Activated T-helper 17 cell treated with anti-CD3 and anti-CD28 coated beads, Interleukin-2, amount 50 U/mL, for 72 hours (primary cell): ENCODE measurements around the gene HS3ST4. TPM values are rescaled to one million over a fixed set of nuclear protein-coding genes. Genes with fewer than 3 reads are reported as not detected.
"Not testable (repeated sequence)": the region's sequence is repeated elsewhere in the genome, so short reads cannot be mapped to it uniquely, and the experiment has no call there.

ENCODE experiments used
- ATAC-seq: fragments of 150-1000 bp; cut with Tn5 transposase; replicated peaks from 2 replicates; pipeline ENCODE4 v1.10.0; 2021; ENCODE audit warnings: mild to moderate bottlenecking, moderate library complexity
- H3K27ac Mint-ChIP-seq: one replicate; pipeline ENCODE4 v1.8.0; 2022; ENCODE audit warnings: mixed read lengths
- H3K27me3 Mint-ChIP-seq: one replicate; pipeline ENCODE4 v1.8.0; 2022; ENCODE audit warnings: mixed read lengths
- H3K36me3 Mint-ChIP-seq: one replicate; pipeline ENCODE4 v1.8.0; 2022; ENCODE audit warnings: low read depth, mild to moderate bottlenecking, mixed read lengths
- H3K4me1 Mint-ChIP-seq: one replicate; pipeline ENCODE4 v1.8.0; 2022; ENCODE audit warnings: mixed read lengths
- H3K4me3 Mint-ChIP-seq: one replicate; pipeline ENCODE4 v1.8.0; 2022; ENCODE audit warnings: mild to moderate bottlenecking, mixed read lengths
- H3K9me3 Mint-ChIP-seq: one replicate; pipeline ENCODE4 v1.8.0; 2022; ENCODE audit warnings: mixed read lengths
- total RNA-seq, 2 donors: library from RNA; stranded (reverse); gene quantifications; one replicate each; pipeline ENCODE4 v1.2.3, GENCODE V29; 2022

The HS3ST4 gene
- total RNA-seq, 2 donors from 2014 or later = not detected

DNA sequence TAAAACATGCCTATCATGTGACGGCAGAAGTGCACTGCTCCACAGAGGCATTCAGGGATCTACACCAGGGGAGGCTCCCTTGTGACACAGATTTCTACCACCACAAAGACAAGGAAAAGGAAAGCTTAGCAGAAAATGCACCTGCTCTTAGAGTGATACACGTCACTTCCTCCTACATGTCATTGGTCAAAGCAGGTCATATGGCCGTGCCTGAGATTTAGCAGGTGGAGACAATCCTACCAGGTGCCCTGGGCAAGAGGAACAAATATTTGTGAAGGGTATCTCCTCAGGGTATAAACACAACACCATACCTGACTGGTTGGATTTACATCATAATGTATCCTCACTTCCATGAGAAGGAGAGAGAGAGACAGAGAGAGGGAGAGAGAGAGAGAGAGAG is 362.1 kb downstream of the HS3ST4 start:
- Mint-ChIP-seq H3K4me3 (no peak overlapping the region), H3K9me3 (peaks cover 5% of the 10 kb centered on the region), H3K27ac (no peak overlapping the region), H3K36me3 (no peaks in the 10 kb centered on the region), H3K27me3 (peaks cover 15% of the 10 kb centered on the region), H3K4me1 (no peaks in the 10 kb centered on the region)
- no peak for ATAC-seq

DNA sequence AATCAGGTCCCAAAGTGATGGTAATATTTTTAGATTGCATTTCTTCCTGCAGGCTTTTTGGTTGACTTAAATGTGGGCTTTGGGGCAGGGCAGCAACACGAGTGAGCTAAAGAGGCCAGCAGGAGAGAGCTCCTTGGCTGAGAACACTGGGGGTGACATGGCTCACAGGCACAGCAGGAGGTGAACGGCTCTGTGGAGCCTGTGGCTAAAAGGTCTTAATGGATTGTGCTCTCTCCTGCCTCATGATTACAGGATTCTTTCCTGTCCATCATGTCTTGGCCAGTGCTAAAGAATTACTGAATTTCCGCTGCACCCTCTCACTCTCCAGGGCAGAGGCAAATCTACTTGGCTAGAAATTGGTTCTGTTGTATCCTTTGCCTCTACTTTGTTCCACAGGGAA is 366.6 kb downstream of the HS3ST4 start:
- Mint-ChIP-seq H3K27ac (no peak overlapping the region), H3K36me3 (no peaks in the 10 kb centered on the region), H3K27me3 (peaks cover 20% of the 10 kb centered on the region), H3K4me3 (no peak overlapping the region), H3K9me3 (peaks cover 5% of the 10 kb centered on the region), H3K4me1 (no peaks in the 10 kb centered on the region)
- ATAC-seq = no peak

DNA sequence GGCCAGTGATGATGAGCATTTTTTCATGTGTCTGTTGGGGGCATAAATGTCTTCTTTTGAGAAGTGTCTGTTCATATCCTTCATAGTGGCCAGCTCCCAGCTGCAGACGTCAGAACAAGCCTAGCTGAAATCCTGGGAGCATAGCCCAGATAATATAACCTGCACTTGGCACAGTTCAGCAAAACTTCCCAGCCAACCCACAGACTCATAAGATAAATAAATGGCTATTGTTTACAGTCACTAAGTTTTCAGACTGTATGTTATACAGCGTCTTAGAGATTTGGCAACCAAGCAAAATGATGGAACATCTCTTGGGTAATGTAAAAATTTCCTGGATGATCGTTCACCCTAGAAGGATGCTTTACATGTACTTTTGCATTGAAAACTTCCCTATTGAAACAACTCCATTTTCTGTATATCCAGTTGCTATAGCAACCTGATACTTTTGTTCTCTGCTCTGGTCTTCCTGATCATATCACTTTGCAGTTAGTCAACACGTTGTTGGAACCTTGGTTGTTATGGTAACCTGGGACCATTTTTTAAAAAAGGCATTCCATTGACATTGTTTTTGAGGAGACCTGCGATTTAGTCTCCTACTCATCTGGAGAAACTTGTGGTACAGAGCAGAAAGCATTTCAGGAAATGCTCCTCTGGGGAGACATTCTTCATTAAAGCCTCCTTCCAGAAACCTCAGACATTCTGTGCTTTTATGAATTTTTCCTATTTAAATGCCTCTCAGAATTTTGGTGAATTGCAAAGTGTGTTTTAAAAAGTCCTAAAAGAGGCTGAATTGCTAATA is 378.7 kb downstream of the HS3ST4 start:
- Mint-ChIP-seq H3K27ac (no peak overlapping the region), H3K4me1 (no peaks in the 10 kb centered on the region), H3K9me3 (no peaks in the 10 kb centered on the region), H3K36me3 (no peaks in the 10 kb centered on the region), H3K4me3 (no peak overlapping the region), H3K27me3 (peaks cover 3% of the 10 kb centered on the region)
- no peak for ATAC-seq

DNA sequence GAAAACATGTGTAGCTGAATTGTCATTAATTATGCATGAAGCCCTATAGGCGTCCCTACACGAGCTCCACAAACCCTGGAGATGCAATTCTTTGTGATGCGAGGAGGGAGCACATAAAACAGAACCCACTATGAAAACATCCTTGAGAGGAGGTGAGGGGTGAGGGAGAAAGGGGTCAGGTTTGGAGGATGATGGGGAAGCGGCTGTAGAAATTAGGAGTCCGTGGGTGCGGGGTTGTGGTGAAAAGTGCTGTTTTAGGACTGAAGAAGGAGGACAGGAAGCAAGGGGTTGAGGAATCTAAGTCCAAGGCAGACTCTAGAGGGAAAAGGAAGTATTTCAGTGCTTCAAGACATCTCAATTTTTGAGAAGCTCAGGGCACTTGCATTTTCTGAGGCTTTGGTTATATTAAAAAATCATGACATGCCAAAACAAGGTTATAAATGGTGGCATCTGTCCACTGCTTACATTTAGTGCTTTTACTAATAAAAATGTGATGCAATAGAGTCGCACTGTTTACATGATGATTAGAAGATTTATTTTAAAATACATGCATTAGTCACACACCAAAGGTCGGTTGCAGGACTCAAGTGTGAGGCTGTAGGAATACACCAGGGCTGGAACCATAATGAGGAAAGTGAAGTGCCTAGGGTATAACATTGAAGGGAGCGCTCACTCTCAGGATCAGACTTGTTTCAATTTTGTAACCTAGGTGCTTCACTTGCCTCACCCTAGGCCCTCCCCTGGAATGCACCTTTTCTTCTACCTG is 379.5 kb downstream of the HS3ST4 start:
- H3K4me3 Mint-ChIP-seq = no peak overlapping the region
- H3K27ac Mint-ChIP-seq = no peak overlapping the region
- no peaks in the 10 kb centered on the region for H3K9me3 Mint-ChIP-seq
- H3K27me3 Mint-ChIP-seq = peaks cover 3% of the 10 kb centered on the region
- no peak for ATAC-seq
- no peaks in the 10 kb centered on the region for H3K36me3 Mint-ChIP-seq
- H3K4me1 Mint-ChIP-seq = no peaks in the 10 kb centered on the region

- H3K27ac Mint-ChIP-seq = no peak overlapping the region
- no peaks in the 10 kb centered on the region for H3K27me3 Mint-ChIP-seq
- H3K36me3 Mint-ChIP-seq = no peaks in the 10 kb centered on the region
- no peaks in the 10 kb centered on the region for H3K4me1 Mint-ChIP-seq
- no peak overlapping the region for H3K4me3 Mint-ChIP-seq
- ATAC-seq = no peak
- no peaks in the 10 kb centered on the region for H3K9me3 Mint-ChIP-seq
Observed at GRCh38 chr16:26078716-26079355, 387.1 kb downstream of the HS3ST4 start.

DNA sequence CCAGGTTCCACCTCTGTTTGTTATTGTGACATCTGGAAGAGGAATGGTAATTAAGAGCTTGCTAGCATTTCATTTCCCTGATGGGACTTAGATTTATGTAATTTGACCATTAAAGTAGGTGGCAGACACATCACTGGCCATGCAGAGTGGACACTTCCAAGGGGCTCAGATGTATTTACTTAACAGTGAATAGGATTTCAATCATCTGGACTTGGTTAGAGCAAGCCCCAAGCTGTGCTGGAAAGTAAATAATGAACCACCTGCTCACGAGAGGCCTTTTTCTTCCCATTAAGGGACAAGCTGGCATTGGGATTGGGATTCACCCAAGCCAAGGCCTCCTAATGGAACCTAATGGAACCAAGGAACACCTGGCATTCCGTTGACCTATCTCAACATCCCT is 395.3 kb downstream of the HS3ST4 start:
- no peaks in the 10 kb centered on the region for H3K36me3 Mint-ChIP-seq

GRCh38 chr16:26091511-26091910 is 399.8 kb downstream of the HS3ST4 start:
- H3K27me3 Mint-ChIP-seq = peaks cover 13% of the 10 kb centered on the region
- ATAC-seq = no peak
- no peak overlapping the region for H3K27ac Mint-ChIP-seq
- H3K36me3 Mint-ChIP-seq = no peaks in the 10 kb centered on the region
- no peaks in the 10 kb centered on the region for H3K4me1 Mint-ChIP-seq
- H3K4me3 Mint-ChIP-seq = no peak overlapping the region
- H3K9me3 Mint-ChIP-seq = no peaks in the 10 kb centered on the region

More for the DNA sequence above, 395.3 kb downstream of the HS3ST4 start:
- Mint-ChIP-seq H3K27ac (no peak overlapping the region), H3K9me3 (no peaks in the 10 kb centered on the region), H3K27me3 (peaks cover 13% of the 10 kb centered on the region), H3K4me1 (no peaks in the 10 kb centered on the region), H3K4me3 (no peak overlapping the region)
- no peak for ATAC-seq

GRCh38 chr16:26098206-26098605 is 406.4 kb downstream of the HS3ST4 start:
- not testable (repeated sequence) for H3K9me3 Mint-ChIP-seq, H3K4me3 Mint-ChIP-seq, H3K36me3 Mint-ChIP-seq, H3K27ac Mint-ChIP-seq, ATAC-seq, H3K4me1 Mint-ChIP-seq, H3K27me3 Mint-ChIP-seq

DNA sequence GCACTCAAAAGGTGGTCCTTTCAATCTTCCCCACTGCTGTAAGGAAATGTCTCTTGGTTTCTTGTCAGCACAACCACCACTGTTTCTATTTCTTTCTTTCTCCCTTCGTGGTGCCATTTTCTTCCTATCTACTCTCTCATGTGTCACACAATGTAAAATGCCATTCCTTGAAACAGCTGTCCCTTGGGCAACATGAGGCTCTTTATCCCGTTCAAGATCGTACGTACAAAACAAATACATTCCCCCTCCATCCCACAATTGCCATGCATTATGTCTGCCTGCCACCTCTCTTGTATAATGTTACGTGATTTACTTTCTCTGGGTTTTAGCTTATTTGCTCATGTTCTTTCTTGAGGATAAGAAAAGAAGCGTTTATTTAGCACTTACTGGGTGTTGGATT is 410.6 kb downstream of the HS3ST4 start:
- H3K4me3 Mint-ChIP-seq = no peak overlapping the region
- H3K27ac Mint-ChIP-seq = no peak overlapping the region
- no peaks in the 10 kb centered on the region for H3K4me1 Mint-ChIP-seq
- peaks cover 5% of the 10 kb centered on the region for H3K9me3 Mint-ChIP-seq
- H3K27me3 Mint-ChIP-seq = peaks cover 9% of the 10 kb centered on the region
- H3K36me3 Mint-ChIP-seq = no peaks in the 10 kb centered on the region
- ATAC-seq = no peak

- Mint-ChIP-seq H3K4me1 (no peaks in the 10 kb centered on the region), H3K4me3 (no peak overlapping the region), H3K27me3 (peaks cover 16% of the 10 kb centered on the region), H3K9me3 (peaks cover 5% of the 10 kb centered on the region), H3K36me3 (no peaks in the 10 kb centered on the region), H3K27ac (no peak overlapping the region)
- no peak for ATAC-seq
Observed at GRCh38 chr16:26108836-26109505, 417.2 kb downstream of the HS3ST4 start.

DNA sequence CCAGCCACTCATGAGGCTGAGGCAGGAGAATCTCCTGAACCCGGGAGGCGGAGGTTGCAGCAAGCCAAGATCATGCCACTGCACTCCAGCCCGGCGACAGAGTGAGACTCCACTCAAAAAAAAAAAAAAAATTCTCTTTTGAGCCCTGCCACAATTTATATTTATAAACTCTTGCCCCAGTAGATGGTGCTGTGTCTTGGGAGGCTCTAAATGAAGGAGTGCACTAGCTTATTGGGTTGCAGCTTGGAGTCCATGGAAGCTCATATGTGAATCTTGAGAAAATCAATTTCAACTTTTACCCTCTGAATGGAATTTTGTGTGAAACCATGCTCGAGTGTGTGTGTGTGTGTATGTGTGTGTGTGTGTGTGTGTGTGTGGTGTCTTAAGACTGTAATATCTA is 420.1 kb downstream of the HS3ST4 start:
- no peaks in the 10 kb centered on the region for H3K4me1 Mint-ChIP-seq
- H3K4me3 Mint-ChIP-seq = no peak overlapping the region
- H3K36me3 Mint-ChIP-seq = no peaks in the 10 kb centered on the region
- no peak overlapping the region for H3K27ac Mint-ChIP-seq
- no peaks in the 10 kb centered on the region for H3K9me3 Mint-ChIP-seq
- H3K27me3 Mint-ChIP-seq = peaks cover 13% of the 10 kb centered on the region
- no peak for ATAC-seq

- Mint-ChIP-seq H3K27ac (no peak overlapping the region), H3K4me1 (no peaks in the 10 kb centered on the region), H3K4me3 (no peak overlapping the region), H3K9me3 (no peaks in the 10 kb centered on the region), H3K36me3 (no peaks in the 10 kb centered on the region), H3K27me3 (peaks cover 5% of the 10 kb centered on the region)
- ATAC-seq = no peak
Observed at GRCh38 chr16:26118575-26118974, 426.8 kb downstream of the HS3ST4 start.

DNA sequence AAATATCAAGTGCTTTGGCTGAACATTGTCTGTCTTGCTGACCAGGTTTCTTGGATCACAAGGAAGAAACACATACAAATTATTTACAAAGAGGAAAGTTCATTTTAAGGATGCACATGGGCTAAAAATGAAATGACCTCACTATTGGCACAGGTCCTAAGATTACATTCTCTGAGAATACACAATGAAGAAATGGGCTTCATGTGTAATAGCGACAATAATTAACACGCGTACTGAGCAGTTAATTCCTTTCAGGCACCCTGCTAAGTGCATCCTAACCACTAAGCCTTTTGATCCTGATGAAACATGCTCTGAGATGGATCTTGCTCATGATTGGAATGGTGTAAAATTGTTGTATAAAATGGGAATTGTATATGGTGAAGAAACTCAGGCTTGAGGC is 429.0 kb downstream of the HS3ST4 start:
- no peaks in the 10 kb centered on the region for H3K27me3 Mint-ChIP-seq
- H3K4me1 Mint-ChIP-seq = no peaks in the 10 kb centered on the region
- no peaks in the 10 kb centered on the region for H3K9me3 Mint-ChIP-seq
- H3K27ac Mint-ChIP-seq = no peak overlapping the region
- H3K36me3 Mint-ChIP-seq = no peaks in the 10 kb centered on the region
- no peak for ATAC-seq
- H3K4me3 Mint-ChIP-seq = no peak overlapping the region

- no peak overlapping the region for H3K4me3 Mint-ChIP-seq
- H3K27ac Mint-ChIP-seq = no peak overlapping the region
- peaks cover 18% of the 10 kb centered on the region for H3K27me3 Mint-ChIP-seq
- H3K4me1 Mint-ChIP-seq = no peaks in the 10 kb centered on the region
- no peak for ATAC-seq
- no peaks in the 10 kb centered on the region for H3K36me3 Mint-ChIP-seq
- peaks cover 7% of the 10 kb centered on the region for H3K9me3 Mint-ChIP-seq
Observed at GRCh38 chr16:26128296-26128695, 436.5 kb downstream of the HS3ST4 start.
